ENCODE measurements around the gene GET3.

DNA sequence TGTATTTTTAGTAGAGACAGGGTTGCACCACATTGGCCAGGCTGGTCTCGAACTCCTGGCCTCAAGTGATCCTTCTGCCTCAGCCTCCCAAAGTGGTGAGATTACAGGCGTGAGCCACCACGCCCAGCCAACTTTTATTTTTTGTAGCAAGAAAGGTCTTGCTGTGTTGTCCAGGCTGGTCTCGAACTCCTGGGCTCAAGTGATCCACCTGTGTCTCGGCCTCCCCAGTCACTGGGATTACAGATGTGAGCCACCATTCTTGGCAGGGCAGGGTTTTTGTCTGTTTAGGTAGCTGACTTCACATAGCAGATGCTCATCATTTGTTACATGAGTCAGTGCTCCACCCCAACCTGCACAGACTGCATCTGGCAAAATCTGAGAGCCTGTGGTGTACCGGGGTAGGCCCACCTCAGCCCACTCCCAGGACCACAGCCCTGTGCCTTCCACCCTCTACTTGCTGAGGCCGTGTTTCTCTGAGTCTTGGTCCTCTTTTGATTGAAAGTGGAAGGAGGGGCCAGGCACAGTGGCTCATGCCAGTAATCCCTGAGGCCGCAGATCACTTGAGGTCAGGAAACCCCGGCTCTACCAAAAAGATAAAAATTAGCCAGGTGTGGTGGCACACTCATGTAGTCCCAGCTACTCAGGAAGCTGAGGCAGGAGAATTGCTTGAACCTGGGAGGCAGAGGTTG is 9.4 kb upstream of the GET3 start:
- TF ChIP-seq CTCF (conservative IDR thresholded peaks at IDR 0.05; ENCODE audit: low read length) (no peak), EZH2phosphoT487 (IDR thresholded peaks at IDR 0.05; ENCODE audit: borderline replicate concordance) (no peak)

Data from Loucy (cell line).